WI38 (cell line): ENCODE results near the gene ERMN.
"Not testable (repeated sequence)": the region's sequence is repeated elsewhere in the genome, so short reads cannot be mapped to it uniquely, and the experiment has no call there.

Experiments
- H3K4me3 ChIP-seq: 2 replicates; pipeline ENCODE4 v1.5.1; 2011; ENCODE audit warnings: low read depth, mild to moderate bottlenecking, control low read depth, low read length
- TF ChIP-seq, protein P1 (sequence below): IDR thresholded peaks from 2 replicates; pipeline ENCODE4 v1.5.1; 2012; ENCODE audit warnings: low read depth, mild to moderate bottlenecking, control low read depth, low read length

Gene ERMN

GRCh38 chr2:157296490-157296889, 29.1 kb downstream of the ERMN start:
- TF ChIP-seq, protein P1, sequence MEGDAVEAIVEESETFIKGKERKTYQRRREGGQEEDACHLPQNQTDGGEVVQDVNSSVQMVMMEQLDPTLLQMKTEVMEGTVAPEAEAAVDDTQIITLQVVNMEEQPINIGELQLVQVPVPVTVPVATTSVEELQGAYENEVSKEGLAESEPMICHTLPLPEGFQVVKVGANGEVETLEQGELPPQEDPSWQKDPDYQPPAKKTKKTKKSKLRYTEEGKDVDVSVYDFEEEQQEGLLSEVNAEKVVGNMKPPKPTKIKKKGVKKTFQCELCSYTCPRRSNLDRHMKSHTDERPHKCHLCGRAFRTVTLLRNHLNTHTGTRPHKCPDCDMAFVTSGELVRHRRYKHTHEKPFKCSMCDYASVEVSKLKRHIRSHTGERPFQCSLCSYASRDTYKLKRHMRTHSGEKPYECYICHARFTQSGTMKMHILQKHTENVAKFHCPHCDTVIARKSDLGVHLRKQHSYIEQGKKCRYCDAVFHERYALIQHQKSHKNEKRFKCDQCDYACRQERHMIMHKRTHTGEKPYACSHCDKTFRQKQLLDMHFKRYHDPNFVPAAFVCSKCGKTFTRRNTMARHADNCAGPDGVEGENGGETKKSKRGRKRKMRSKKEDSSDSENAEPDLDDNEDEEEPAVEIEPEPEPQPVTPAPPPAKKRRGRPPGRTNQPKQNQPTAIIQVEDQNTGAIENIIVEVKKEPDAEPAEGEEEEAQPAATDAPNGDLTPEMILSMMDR: no peak

GRCh38 chr2:157292853-157293252, 32.8 kb downstream of the ERMN start:
- no peak overlapping the region for H3K4me3 ChIP-seq
- TF ChIP-seq, protein P1: no peak

More at GRCh38 chr2:157296490-157296889, 29.1 kb downstream of the ERMN start:
- no peak overlapping the region for H3K4me3 ChIP-seq

- H3K4me3 ChIP-seq: no peak overlapping the region
- TF ChIP-seq, protein P1: no peak
Observed at GRCh38 chr2:157291018-157291417, 34.6 kb downstream of the ERMN start.

DNA sequence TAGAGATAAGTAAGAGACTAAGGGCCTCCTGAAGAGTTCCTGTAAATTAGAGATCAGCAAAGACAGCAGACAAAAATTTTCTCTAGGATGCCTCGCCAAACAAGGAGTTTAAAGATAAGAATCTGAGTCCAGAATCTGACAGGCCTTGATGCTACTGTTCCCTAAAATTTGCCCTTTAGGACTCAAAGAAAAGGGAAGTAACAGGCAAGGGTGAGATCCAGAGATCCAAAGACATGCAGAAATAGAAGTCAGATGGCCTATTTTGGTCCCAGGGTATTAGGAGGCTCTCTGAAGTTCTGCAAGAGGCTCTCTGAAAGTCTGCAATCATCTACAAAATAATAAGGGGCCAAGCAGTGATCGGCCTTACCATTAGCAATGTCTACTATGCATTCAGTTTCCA, 35.1 kb downstream of the ERMN start:
- TF ChIP-seq, protein P1: no peak
- no peak overlapping the region for H3K4me3 ChIP-seq

DNA sequence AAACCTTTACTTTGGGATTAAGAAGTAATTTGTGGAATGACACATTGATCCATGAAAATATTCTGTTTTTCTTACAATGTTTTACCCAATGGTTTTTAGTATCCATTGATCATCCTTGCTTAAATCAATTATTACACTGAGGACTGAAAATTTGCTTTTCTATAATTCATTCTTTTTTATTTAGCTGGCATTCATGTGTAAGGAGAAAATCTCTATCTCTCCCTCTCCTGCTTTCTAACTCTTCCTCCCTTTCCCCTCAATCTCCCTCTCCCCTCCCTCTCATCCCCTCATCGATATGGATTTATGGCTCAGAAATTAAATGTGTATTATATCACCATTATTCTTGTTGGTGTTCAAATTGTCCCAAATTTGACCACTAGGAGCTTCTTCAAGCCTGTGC, 38.5 kb downstream of the ERMN start:
- H3K4me3 ChIP-seq: no peak overlapping the region
- TF ChIP-seq, protein P1: no peak

GRCh38 chr2:157283468-157283867, 42.2 kb downstream of the ERMN start:
- TF ChIP-seq, protein P1: no peak
- H3K4me3 ChIP-seq: no peak overlapping the region

- TF ChIP-seq, protein P1: no peak
- no peak overlapping the region for H3K4me3 ChIP-seq
Observed at GRCh38 chr2:157281316-157281715, 44.3 kb downstream of the ERMN start.

DNA sequence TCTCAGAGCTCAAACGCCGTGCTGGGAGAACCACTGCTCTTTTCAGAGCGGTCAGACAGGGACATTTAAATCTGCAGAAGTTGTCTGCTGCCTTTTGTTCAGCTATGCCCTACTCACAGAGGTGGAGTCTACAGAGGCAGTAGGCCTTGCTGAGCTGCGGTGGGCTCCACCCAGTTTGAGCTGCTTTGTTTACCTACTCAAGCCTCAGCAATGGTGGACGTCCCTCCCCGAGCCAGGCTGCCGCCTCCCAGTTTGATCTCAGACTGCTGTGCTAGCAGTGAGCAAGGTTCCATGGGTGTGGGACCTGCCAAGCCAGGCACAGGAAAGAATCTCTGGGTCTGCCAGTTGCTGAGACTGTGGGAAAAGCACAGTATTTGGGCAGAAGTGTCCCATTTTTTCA, 46.3 kb downstream of the ERMN start:
- H3K4me3 ChIP-seq: not testable (repeated sequence)
